Endothelial cell of umbilical vein (primary cell): ENCODE data around the gene SKIC3. TPM values are rescaled to one million over a fixed set of nuclear protein-coding genes. Genes with fewer than 3 reads are reported as not detected.

Source experiments
- BruUV-seq: library from RNA; stranded (reverse); fragments of 400-500 nt; replicated peaks from 2 replicates; lab custom pipeline; 2021; lab: Mats Ljungman, UMichigan
- CTCF ChIA-PET: fragments of 300-600, 350-600 bp; sonication (Branson Sonifier 250); formaldehyde crosslinking; loops from one replicate; lab custom pipeline; 2021; ENCODE audit warnings: antibody characterized with exemption, inconsistent platforms; lab: Charles Lee
- POLR2A ChIA-PET: fragments of 300-600, 350-600 bp; sonication (Branson Sonifier 250); formaldehyde crosslinking; loops from one replicate; lab custom pipeline; 2021; ENCODE audit warnings: antibody characterized with exemption, inconsistent platforms; lab: Charles Lee
- DNase-seq: peaks from one replicate; pipeline ENCODE4 v3.0.0-alpha.2; 2011; ENCODE audit warnings: low read depth, low spot score
- FAIRE-seq: peaks from 2 replicates; lab custom pipeline; 2011; peaks lifted over from hg19 to GRCh38; lab: Jason Lieb, UNC
- H2AFZ ChIP-seq: 2 replicates; pipeline ENCODE4 v1.6.0; 2012; ENCODE audit warnings: low read depth, low read length, control low read depth, inconsistent platforms
- H3K27ac ChIP-seq: 2 replicates; pipeline ENCODE4 v1.5.1; 2011; ENCODE audit warnings: low read depth, mild to moderate bottlenecking, control low read depth, low read length, moderate library complexity; ENCODE audit not compliant: insufficient read depth
- H3K27me3 ChIP-seq, 2 experiments: 2 replicates each; pipeline versions ENCODE4 v1.6.0 to v1.6.1; 2011; ENCODE audit warnings: low read length in 2 of 2, mixed read lengths in 1 of 2; ENCODE audit not compliant: control insufficient read depth in 2 of 2, insufficient read depth in 2 of 2
- H3K36me3 ChIP-seq, 2 experiments: 2 replicates in 1 of 2; 3 replicates in 1 of 2; pipeline ENCODE4 v1.5.1; 2011; ENCODE audit warnings: low read length in 2 of 2, mild to moderate bottlenecking in 1 of 2, moderate library complexity in 1 of 2; ENCODE audit not compliant: control insufficient read depth in 2 of 2, insufficient read depth in 2 of 2; ENCODE audit errors: extremely low read depth in 1 of 2
- H3K4me1 ChIP-seq: 3 replicates; pipeline ENCODE4 v1.5.1; 2011; ENCODE audit warnings: mild to moderate bottlenecking, low read length; ENCODE audit not compliant: control insufficient read depth, insufficient read depth; ENCODE audit errors: extremely low read depth
- H3K4me2 ChIP-seq: 2 replicates; pipeline ENCODE4 v1.6.1; 2011; ENCODE audit warnings: low read length, control low read depth, mixed read lengths; ENCODE audit not compliant: insufficient read depth
- H3K4me3 ChIP-seq, 3 experiments: fragments of 200-600 bp in 1 of 3; sonication (generic), shearing (Covaris generic) in 1 of 3; replicated peaks in 1 of 3; 2 replicates each; pipeline ENCODE4 v1.5.1; 2011 to 2016; ENCODE audit warnings: control low read depth in 3 of 3, low read length in 3 of 3, mild to moderate bottlenecking in 2 of 3, inconsistent platforms in 1 of 3, low read depth in 1 of 3, moderate library complexity in 1 of 3; ENCODE audit not compliant: insufficient read depth in 1 of 3
- H3K79me2 ChIP-seq: 2 replicates; pipeline ENCODE4 v1.6.0; 2012; ENCODE audit warnings: low read length, inconsistent platforms; ENCODE audit not compliant: control insufficient read depth, insufficient read depth
- H3K9ac ChIP-seq: replicated peaks from 2 replicates; pipeline ENCODE3; 2011; ENCODE audit warnings: low read length, control low read depth; ENCODE audit not compliant: insufficient read depth; ENCODE audit errors: extremely low read depth
- H3K9me1 ChIP-seq: replicated peaks from 3 replicates; pipeline ENCODE4 v1.6.0; 2011; ENCODE audit warnings: mild to moderate bottlenecking, low read length; ENCODE audit not compliant: control insufficient read depth, insufficient read depth; ENCODE audit errors: extremely low read depth
- H3K9me3 ChIP-seq: replicated peaks from 2 replicates; pipeline ENCODE4 v1.5.1; 2012; ENCODE audit warnings: low read length, inconsistent platforms; ENCODE audit not compliant: control insufficient read depth, insufficient read depth
- H4K20me1 ChIP-seq: replicated peaks from 2 replicates; pipeline ENCODE3; 2011; ENCODE audit warnings: mild to moderate bottlenecking, low read length; ENCODE audit not compliant: control insufficient read depth, insufficient read depth; ENCODE audit errors: extremely low read depth
- EZH2 ChIP-seq: IDR thresholded peaks from 2 replicates; pipeline ENCODE4 v1.6.1; 2012; ENCODE audit warnings: borderline replicate concordance, low read depth, mild to moderate bottlenecking, moderate library complexity, low read length, inconsistent platforms; ENCODE audit not compliant: severe bottlenecking
- FOS ChIP-seq: IDR thresholded peaks from 2 replicates; pipeline ENCODE4 v1.6.1; 2011; ENCODE audit warnings: mild to moderate bottlenecking, low read length, moderate library complexity, borderline replicate concordance; ENCODE audit not compliant: insufficient read depth
- GATA2 ChIP-seq: IDR thresholded peaks from 2 replicates; pipeline ENCODE4 v1.7.0; 2011; ENCODE audit warnings: low read depth, mild to moderate bottlenecking, moderate library complexity, mixed read lengths, low read length; ENCODE audit not compliant: insufficient read length, insufficient read depth
- JUN ChIP-seq: IDR thresholded peaks from 2 replicates; pipeline ENCODE4 v1.6.1; 2011; ENCODE audit warnings: borderline replicate concordance, low read depth; ENCODE audit not compliant: insufficient read length, insufficient read depth
- MYC ChIP-seq: IDR thresholded peaks from one replicate; pipeline ENCODE4 v1.6.1; 2011; ENCODE audit warnings: mild to moderate bottlenecking, low read depth, low read length
- POLR2A ChIP-seq: IDR thresholded peaks from 2 replicates; pipeline ENCODE4 v1.6.1; 2012; ENCODE audit warnings: low read depth, mild to moderate bottlenecking, control low read depth, low read length
- POLR2AphosphoS5 ChIP-seq: IDR thresholded peaks from 2 replicates; pipeline ENCODE4 v1.6.1; 2012; ENCODE audit warnings: low read depth, mild to moderate bottlenecking, control low read depth, low read length, moderate library complexity; ENCODE audit not compliant: insufficient read depth
- dilution Hi-C: fragments of 300-500 bp; cut with MboI; formaldehyde crosslinking; loops from one replicate; pipeline ENCODE4 v1.15.0; 2019; ENCODE audit warnings: low sequenced_read_pairs; ENCODE audit not compliant: extremely low pct_ligation_motif_present
- intact Hi-C: fragments of 100-400 bp; cut with micrococcal nuclease; formaldehyde crosslinking; loops from one replicate; pipeline ENCODE4 v1.10.0; 2022
- polyA plus RNA-seq, 4 experiments: library from polyadenylated mRNA; depleted of rRNA in 3 of 4; stranded (reverse) in 3 of 4; unstranded in 1 of 4; fragments of >200 nt; gene quantifications; 2 replicates each; pipeline versions ENCODE4 v1.2.1 to v1.2.3, GENCODE V29; 2011 to 2012; ENCODE audit warnings: missing spikeins in 1 of 4
- total RNA-seq: library from RNA; stranded (reverse); gene quantifications from 2 replicates; pipeline ENCODE4 v1.2.3, GENCODE V29; 2021
- TF ChIP-seq, protein P1 (sequence below), 2 donors: IDR thresholded peaks; 1 replicate in 1 of 2; 2 replicates in 1 of 2; pipeline ENCODE4 v1.5.1; 2011; ENCODE audit warnings: low read length in 2 of 2, mild to moderate bottlenecking in 2 of 2, moderate library complexity in 2 of 2, control low read depth in 1 of 2, inconsistent platforms in 1 of 2, low read depth in 1 of 2; ENCODE audit not compliant: insufficient read depth in 1 of 2; ENCODE audit errors: extremely low read depth in 1 of 2
- TF ChIP-seq, protein P2 (sequence below): IDR thresholded peaks from 2 replicates; pipeline ENCODE4 v1.6.1; 2011; ENCODE audit not compliant: insufficient read depth, insufficient read length

SKIC3 gene
- total and polyA plus RNA-seq, 2 donors (not counting 3 experiments of a cell fraction or from before 2014, with no cell fraction given): 18.8 to 100 TPM

DNA sequence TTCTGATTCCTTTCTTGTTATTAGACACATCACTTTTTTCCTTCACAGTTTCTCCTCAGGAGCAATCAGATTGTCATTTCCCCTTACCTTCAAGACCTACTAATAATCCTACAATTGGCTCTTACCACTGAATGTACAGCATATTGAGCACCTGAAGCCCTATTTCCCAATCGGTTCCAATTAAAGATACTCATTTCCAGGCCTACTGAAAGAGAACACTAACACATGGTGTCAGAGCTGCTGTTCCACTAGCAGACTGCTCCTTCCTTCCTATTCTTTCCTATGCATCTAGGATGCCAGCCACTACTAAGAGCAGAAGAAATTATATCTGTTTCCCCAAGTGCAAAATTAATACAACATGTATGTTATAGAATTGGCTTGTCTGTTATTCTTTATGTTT lies 34.6 kb downstream of the SKIC3 start:
- peaks cover 9 to 32% of the 10 kb centered on the region in 2 experiments for H3K36me3 ChIP-seq
- no peak overlapping the region for H3K4me2 ChIP-seq
- FAIRE-seq: no peak
- H3K4me1 ChIP-seq: no peaks in the 10 kb centered on the region
- no peak overlapping the region for H3K9ac ChIP-seq
- DNase-seq: no peak
- H3K27me3 ChIP-seq: no peaks in the 10 kb centered on the region
- POLR2A ChIA-PET: no interaction called here
- intact Hi-C loops (no loop called here), dilution Hi-C loops (no loop called here)
- no peaks in the 10 kb centered on the region for H3K9me1 ChIP-seq
- BruUV-seq: no TSS peak
- H3K79me2 ChIP-seq: no peaks in the 10 kb centered on the region
- no peak overlapping the region for H3K27ac ChIP-seq
- no peak overlapping the region for H3K4me3 ChIP-seq
- no peaks in the 10 kb centered on the region for H4K20me1 ChIP-seq
- no peak overlapping the region for H2AFZ ChIP-seq
- TF ChIP-seq JUN (no peak), POLR2A (no peak), FOS (no peak), EZH2 (no peak), MYC (no peak), POLR2AphosphoS5 (no peak), GATA2 (no peak)
- TF ChIP-seq, protein P1, sequence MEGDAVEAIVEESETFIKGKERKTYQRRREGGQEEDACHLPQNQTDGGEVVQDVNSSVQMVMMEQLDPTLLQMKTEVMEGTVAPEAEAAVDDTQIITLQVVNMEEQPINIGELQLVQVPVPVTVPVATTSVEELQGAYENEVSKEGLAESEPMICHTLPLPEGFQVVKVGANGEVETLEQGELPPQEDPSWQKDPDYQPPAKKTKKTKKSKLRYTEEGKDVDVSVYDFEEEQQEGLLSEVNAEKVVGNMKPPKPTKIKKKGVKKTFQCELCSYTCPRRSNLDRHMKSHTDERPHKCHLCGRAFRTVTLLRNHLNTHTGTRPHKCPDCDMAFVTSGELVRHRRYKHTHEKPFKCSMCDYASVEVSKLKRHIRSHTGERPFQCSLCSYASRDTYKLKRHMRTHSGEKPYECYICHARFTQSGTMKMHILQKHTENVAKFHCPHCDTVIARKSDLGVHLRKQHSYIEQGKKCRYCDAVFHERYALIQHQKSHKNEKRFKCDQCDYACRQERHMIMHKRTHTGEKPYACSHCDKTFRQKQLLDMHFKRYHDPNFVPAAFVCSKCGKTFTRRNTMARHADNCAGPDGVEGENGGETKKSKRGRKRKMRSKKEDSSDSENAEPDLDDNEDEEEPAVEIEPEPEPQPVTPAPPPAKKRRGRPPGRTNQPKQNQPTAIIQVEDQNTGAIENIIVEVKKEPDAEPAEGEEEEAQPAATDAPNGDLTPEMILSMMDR (IDR thresholded peaks at IDR 0.05; ENCODE audit: extremely low read depth in 1 of 2, insufficient read depth in 1 of 2, low read depth in 1 of 2, low read length in 2 of 2): no peak
- TF ChIP-seq, protein P2, sequence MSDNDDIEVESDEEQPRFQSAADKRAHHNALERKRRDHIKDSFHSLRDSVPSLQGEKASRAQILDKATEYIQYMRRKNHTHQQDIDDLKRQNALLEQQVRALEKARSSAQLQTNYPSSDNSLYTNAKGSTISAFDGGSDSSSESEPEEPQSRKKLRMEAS: no peak
- no peaks in the 10 kb centered on the region for H3K9me3 ChIP-seq
- CTCF ChIA-PET: no interaction called here
